Colonic mucosa (tissue), 4 donors: ENCODE data around the gene BCL11A. TPM values are rescaled to one million over a fixed set of nuclear protein-coding genes. Genes with fewer than 3 reads are reported as not detected.

Experiments used
- DNase-seq: peaks from one replicate; pipeline ENCODE4 v3.0.0-alpha.2; 2020
- H3K27ac ChIP-seq: fragments of 200-600 bp; one replicate; pipeline ENCODE4 v1.8.0; 2021
- H3K27me3 ChIP-seq: fragments of 200-600 bp; one replicate; pipeline ENCODE4 v1.8.0; 2021
- H3K36me3 ChIP-seq: fragments of 200-600 bp; one replicate; pipeline ENCODE4 v1.8.0; 2021
- H3K4me1 ChIP-seq: fragments of 200-600 bp; one replicate; pipeline ENCODE4 v1.8.0; 2021; ENCODE audit warnings: mild to moderate bottlenecking
- H3K4me3 ChIP-seq: fragments of 200-600 bp; one replicate; pipeline ENCODE4 v1.8.0; 2021
- H3K9ac ChIP-seq, 2 donors: one replicate each; pipeline ENCODE4 v1.7.0; 2013; ENCODE audit warnings: control low read depth in 2 of 2, low read depth in 2 of 2, low read length in 2 of 2
- H3K9me3 ChIP-seq: fragments of 200-600 bp; one replicate; pipeline ENCODE4 v1.8.0; 2021
- intact Hi-C: fragments of 100-400 bp; cut with DNase I; formaldehyde crosslinking; loops from one replicate; pipeline ENCODE4 v1.14.1; 2022
- total RNA-seq, 2 donors: library from RNA; stranded (reverse); fragmentation: NEBNext Ultra II Directional in 1 of 2; extraction: Animal tissue kit (Norgen Biotek cat#: 25700) in 1 of 2; gene quantifications; one replicate each; pipeline ENCODE4 v1.2.1, GENCODE V29; 2021
- TF ChIP-seq, protein P1 (sequence below): fragments of 200-600 bp; IDR thresholded peaks from one replicate; pipeline ENCODE4 v1.8.0; 2022; ENCODE audit warnings: antibody characterized with exemption, mild to moderate bottlenecking
- donor health status: healthy.
- donor health status: DM: no; HTN: no; CAD: no.
- donor health status: DM: no; HTN: no; CAD: no.

The BCL11A gene
- total RNA-seq, 2 donors from 2014 or later: 22.9 to 27.1 TPM

GRCh38 chr2:60481257-60481656 is 72.2 kb downstream of the BCL11A start:
- peak; percentile 23 for DNase-seq
- intact Hi-C loops: no loop called here

DNA sequence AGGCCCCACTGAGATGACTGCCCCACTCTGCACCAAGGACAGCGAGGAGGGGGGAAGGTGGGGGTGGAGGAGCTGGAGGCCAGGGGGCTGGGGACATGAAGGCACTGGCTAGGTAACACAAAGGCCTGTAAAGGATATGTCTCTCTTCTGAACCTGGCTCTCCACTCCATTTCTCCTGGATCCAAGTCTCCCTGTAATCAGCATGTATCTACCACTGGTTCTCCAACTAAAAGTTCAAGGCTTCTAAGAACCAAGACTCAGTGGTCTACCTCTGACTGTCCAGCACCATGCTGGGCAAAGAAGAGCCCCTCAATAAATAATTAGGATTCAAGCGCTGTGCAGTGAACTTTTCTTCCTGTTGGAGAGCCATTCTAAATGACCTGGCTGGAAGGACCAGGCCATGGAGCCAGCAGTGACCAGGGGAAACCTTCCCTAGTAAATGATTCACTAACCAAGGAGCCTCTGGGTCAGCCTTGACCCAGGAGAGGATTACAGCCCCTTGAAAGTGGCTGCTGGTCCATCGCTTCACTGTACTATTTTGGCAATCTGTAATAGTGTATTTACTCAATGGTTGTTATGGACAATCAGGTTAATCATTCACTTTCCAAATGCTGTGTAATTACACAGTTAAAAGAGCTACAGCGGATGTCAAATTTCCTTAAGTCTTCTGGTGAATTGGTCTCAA is 73.2 kb downstream of the BCL11A start:
- TF ChIP-seq, protein P1, sequence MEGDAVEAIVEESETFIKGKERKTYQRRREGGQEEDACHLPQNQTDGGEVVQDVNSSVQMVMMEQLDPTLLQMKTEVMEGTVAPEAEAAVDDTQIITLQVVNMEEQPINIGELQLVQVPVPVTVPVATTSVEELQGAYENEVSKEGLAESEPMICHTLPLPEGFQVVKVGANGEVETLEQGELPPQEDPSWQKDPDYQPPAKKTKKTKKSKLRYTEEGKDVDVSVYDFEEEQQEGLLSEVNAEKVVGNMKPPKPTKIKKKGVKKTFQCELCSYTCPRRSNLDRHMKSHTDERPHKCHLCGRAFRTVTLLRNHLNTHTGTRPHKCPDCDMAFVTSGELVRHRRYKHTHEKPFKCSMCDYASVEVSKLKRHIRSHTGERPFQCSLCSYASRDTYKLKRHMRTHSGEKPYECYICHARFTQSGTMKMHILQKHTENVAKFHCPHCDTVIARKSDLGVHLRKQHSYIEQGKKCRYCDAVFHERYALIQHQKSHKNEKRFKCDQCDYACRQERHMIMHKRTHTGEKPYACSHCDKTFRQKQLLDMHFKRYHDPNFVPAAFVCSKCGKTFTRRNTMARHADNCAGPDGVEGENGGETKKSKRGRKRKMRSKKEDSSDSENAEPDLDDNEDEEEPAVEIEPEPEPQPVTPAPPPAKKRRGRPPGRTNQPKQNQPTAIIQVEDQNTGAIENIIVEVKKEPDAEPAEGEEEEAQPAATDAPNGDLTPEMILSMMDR: no peak
- H3K27me3 ChIP-seq: no peaks in the 10 kb centered on the region
- peak overlapping the region; percentile 7 for H3K27ac ChIP-seq
- peak overlapping the region in 1 of 2 donors; percentile 48 for H3K9ac ChIP-seq
- H3K36me3 ChIP-seq: no peaks in the 10 kb centered on the region
- no peaks in the 10 kb centered on the region for H3K9me3 ChIP-seq
- DNase-seq: peak; percentile 51
- intact Hi-C loops: no loop called here
- H3K4me3 ChIP-seq: no peak overlapping the region
- H3K4me1 ChIP-seq: peaks cover 8% of the 10 kb centered on the region

More at GRCh38 chr2:60481257-60481656, 72.2 kb downstream of the BCL11A start:
- no peaks in the 10 kb centered on the region for H3K27me3 ChIP-seq
- H3K4me1 ChIP-seq: peaks cover 8% of the 10 kb centered on the region
- H3K9me3 ChIP-seq: no peaks in the 10 kb centered on the region
- H3K9ac ChIP-seq: peak overlapping the region in 1 of 2 donors; percentile 13
- TF ChIP-seq, protein P1: no peak
- no peak overlapping the region for H3K4me3 ChIP-seq
- no peaks in the 10 kb centered on the region for H3K36me3 ChIP-seq
- no peak overlapping the region for H3K27ac ChIP-seq

DNA sequence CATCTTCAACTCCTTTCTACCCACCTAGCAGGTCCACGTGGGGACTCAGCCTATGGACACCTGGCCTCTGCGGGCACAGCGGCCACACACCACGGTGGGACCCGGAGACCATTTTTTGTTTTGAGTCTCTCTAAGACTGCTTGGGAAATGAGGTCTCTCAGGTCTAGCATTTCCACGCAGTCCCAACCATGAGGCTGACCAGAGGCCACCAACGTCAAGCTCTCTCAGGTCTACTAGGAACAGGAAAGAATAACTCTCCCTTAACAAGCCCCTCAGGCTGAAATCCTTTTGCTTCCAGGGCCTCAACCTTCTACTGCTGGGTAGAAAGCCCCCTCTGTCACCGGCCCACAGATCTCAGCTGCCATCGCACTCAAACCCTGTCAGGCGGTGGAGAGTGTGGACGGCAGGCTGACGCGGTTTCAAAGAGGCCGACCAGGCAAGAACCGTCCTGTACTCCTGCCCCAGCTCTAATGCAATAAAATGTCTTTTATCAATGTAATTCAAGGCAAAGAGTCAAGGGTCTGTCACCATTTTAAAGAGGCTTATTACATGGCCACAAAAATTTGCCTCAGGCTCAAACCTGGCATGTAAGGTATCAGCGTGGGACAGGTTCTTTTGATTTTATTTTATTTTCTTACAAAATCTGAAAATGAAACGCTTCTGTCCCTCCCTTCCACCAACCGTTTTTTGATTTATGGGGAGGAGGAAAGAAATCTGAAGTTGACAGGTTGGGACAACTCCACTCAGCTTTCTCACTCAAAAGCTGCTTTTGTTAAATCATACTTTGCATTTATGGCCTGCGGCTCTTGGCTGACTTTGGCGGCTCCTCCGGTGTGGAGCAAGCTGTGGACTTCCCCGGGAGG is 74.0 kb downstream of the BCL11A start:
- TF ChIP-seq, protein P1: no peak
- H3K4me1 ChIP-seq: peaks cover 8% of the 10 kb centered on the region
- intact Hi-C loops: no loop called here
- H3K36me3 ChIP-seq: no peaks in the 10 kb centered on the region
- peak; percentile 53 for DNase-seq
- H3K9ac ChIP-seq: peak overlapping the region in 1 of 2 donors; percentile 56
- H3K27me3 ChIP-seq: no peaks in the 10 kb centered on the region
- no peak overlapping the region for H3K4me3 ChIP-seq
- no peaks in the 10 kb centered on the region for H3K9me3 ChIP-seq
- H3K27ac ChIP-seq: peak overlapping the region; percentile 7

- TF ChIP-seq, protein P1: no peak
- peak; percentile 17 for DNase-seq
- H3K27ac ChIP-seq: no peak overlapping the region
Observed at GRCh38 chr2:60478660-60479059, 74.8 kb downstream of the BCL11A start.

GRCh38 chr2:60476206-60476954 is 77.1 kb downstream of the BCL11A start:
- Histone ChIP-seq H3K27ac (no peak overlapping the region), H3K4me1 (peaks cover 5% of the 10 kb centered on the region), H3K9ac (no peak overlapping the region), H3K27me3 (no peaks in the 10 kb centered on the region), H3K36me3 (no peaks in the 10 kb centered on the region), H3K4me3 (no peak overlapping the region), H3K9me3 (no peaks in the 10 kb centered on the region)
- TF ChIP-seq, protein P1: no peak
- peak; percentile 64 for DNase-seq
- intact Hi-C loops: no loop called here

More at GRCh38 chr2:60478660-60479059, 74.8 kb downstream of the BCL11A start:
- peaks cover 8% of the 10 kb centered on the region for H3K4me1 ChIP-seq
- H3K9ac ChIP-seq: no peak overlapping the region
- H3K36me3 ChIP-seq: no peaks in the 10 kb centered on the region
- intact Hi-C loops: no loop called here
- H3K9me3 ChIP-seq: no peaks in the 10 kb centered on the region
- H3K27me3 ChIP-seq: no peaks in the 10 kb centered on the region
- no peak overlapping the region for H3K4me3 ChIP-seq
